NCI-H524 (cell line): ENCODE data around the gene TUSC7.

ENCODE experiments used
- DNase-seq, 2 experiments: peaks; one replicate each; lab custom pipeline; 2025; lab: John Stamatoyannopoulos, UW

Gene TUSC7

DNA sequence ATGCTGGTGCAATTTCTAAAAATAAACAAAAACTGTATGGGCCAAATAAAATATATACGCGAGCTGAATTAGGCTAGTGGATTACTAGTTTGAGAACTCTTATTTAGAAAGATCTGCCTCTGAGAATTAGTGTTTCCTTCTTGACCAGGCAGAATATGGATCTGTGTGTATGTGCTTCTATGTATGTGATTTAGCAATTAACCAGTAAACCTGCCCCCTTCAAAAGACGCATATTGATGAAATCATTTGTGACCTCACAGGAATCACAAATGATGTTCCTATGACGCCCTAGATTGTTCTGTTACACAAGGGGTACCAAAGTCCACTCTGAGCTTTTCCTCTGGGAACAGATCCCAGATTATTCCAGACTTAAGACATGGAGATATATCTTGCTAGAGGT is at the start of gene TUSC7:
Gene TUSC7, plus strand, starts transcription at position 301 of the 400 bp plus-strand sequence.
- no peak for DNase-seq

GRCh38 chr3:116661196-116661595 is 48.4 kb upstream of the TUSC7 start:
- no peak for DNase-seq

- DNase-seq, result peak; percentile 20 to 59
Measured at GRCh38 chr3:116663161-116664110, 46.1 kb upstream of the TUSC7 start.

DNA sequence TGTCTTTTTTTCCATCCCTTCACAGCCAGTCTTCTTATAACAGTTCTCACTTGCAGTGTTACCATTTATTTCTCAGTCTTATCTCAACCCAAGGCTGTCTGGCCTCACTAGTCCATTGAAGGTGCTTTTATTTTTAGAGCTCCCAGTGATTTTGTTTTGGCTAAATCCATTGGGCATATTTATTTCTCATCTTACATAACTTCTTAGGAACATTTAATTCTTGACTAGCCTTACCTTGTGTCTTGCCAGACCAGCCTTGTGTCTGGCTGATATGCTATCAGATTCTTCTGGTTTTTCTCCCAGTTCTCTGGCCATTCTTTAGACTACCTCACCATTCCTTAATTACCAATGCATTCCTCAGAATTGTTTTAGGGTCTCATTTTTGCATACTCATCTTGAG is 42.3 kb upstream of the TUSC7 start:
- DNase-seq, result no peak

DNA sequence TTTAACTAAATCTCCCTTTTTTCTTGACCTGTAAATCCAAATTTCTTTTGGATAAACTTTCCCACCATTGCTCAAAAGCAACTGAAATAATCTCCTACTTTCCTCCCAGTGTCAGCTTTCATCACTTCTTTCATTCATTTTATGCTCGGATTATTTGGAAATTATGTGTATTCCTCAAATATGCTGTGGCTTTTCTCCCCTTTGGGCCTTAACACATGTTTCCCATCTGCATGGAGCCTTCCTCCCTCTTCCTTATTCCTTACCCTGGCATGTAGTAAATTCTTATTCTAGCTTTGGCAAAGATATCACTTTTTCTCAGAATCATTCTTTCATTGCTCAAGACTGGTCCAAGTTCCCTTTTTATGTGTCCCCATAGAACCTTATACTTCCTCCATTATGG is 41.8 kb upstream of the TUSC7 start:
- DNase-seq, result no peak

DNA sequence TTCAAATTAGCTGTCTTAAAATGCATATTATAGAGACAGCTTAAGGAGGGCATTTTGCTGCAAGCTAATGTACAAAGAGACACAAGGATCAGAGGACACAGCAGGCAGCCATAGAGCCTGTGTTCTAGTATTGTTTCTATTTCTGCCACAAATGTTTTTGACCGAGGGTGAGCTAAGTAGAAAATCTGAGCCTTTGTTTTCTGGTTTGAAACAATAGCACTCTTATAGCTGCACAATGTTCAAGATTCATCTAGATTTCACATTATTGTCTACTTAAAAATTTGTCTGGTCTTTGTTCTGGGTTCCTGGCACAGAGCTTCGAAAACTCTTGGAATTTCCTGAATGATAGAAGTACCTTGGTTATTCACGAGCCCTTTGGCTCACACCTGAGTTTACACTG is 40.0 kb upstream of the TUSC7 start:
- DNase-seq, result no peak

DNA sequence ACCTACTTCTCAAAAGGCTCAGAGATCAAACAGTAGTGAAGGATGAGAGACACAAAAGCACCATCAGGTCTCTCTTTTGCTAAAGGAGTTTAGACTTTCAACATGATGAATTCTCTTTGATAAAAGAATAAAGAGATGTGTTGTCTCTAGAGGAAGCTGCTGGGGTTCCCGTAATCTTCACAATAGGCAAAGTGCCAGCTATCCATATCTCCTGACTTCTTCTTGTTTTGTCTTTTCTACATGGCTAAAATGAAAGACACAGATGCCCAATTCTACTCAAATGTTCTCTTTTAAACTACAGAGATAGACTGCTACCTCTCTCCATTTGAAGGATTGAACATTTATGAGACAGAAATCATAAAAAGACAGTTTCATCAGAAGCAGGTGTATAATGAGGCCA is 38.4 kb upstream of the TUSC7 start:
- no peak for DNase-seq

DNA sequence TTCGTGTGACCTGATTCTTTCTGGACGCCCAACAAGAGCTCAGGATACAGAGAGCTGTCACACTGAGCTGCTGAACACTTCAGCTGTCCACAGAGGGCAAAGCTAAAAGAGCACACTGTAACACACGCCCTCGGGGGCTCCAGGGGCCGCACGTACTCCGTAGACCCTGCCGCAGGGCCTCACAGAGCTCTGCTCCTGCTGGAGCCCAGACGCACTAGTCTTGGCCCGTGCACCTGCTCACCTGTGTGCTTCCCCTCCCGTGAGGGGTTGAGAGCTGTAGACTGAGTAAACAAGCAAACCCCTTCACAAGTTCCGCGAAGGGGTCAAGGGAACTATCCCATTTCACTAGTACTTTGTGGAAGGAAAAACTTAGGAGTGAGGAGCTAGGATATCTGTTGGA is 30.7 kb upstream of the TUSC7 start:
- DNase-seq, result no peak

DNA sequence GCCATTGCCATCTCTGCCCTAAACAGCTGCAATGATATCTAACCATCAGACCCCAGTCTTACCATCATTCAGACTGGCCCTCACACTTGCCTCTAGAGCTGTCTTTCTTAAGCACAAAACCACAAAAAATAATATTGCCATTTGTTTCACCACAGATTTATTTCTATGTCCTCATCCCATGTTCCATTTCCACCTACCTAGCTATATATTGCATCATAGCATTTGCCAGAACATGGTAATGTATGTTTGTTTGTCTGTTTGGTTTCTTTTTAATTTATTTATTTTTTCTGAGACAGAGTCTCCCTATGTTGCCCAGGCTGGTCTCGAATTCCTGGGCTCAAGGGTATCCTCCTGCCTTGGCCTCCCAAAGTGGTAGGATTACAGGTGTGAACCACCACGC is 18.5 kb upstream of the TUSC7 start:
- no peak for DNase-seq

DNA sequence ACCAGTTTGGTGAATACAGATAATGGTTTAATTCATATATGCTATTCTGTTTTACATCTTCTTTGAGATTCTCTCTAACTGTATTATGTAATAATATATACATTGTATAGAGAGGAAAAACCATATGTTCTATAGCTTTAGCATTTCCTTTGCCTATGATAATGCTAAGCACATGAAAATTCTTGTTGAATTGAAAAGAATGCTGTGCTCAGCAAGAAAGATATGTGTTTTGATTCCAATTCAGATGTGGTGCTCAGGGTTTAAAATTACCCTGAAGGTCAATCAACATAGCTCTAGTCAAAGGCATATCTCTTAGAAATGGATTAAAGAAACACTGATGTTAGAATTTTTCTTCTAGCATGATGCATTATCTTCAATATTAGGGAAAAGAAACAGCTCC is 8.5 kb upstream of the TUSC7 start:
- DNase-seq, result no peak

GRCh38 chr3:116702334-116702733 is 7.2 kb upstream of the TUSC7 start:
- no peak for DNase-seq

DNA sequence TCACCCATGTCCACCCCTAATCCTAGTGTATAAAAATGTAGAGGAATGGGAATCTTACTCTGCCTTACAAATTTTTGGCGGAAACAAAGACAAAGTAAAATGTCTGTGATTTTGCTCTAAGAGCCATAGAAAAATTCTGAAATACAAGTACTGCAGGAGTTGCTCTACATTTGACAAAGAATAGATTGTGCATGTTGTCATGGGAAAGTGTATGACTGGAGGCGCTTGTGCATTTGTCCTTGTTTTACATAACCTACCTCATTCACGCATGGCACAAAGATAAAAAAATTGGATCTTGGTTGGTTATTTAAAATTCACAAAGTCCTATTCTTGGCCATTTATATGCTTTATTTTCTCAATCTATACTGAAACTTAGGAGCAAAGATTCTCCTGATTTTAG is 2.0 kb upstream of the TUSC7 start:
- no peak for DNase-seq

- peak in 1 of 2 experiments; percentile 77 for DNase-seq
Measured at GRCh38 chr3:116716490-116716889, 6.9 kb downstream of the TUSC7 start.

DNA sequence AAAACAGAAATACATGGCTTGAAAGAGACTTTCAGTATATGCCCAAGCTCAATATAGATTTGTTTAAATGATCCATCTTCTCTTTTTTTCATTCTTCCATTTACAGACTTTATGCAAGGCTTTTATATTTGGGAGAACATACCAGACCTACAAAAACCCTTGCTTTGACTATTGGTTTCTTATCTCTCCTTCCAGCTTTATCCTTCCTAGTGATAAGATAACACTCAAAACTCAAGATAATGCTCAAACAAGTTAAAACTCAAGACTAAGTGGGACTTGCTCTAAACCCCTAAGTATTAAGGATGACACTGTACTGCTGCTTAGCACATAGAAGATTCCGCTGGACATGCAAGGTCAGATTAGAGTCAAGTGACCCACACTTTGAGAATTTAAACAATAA is 8.0 kb downstream of the TUSC7 start:
- no peak for DNase-seq

GRCh38 chr3:116728454-116728853 is 18.9 kb downstream of the TUSC7 start:
- DNase-seq, result no peak

DNA sequence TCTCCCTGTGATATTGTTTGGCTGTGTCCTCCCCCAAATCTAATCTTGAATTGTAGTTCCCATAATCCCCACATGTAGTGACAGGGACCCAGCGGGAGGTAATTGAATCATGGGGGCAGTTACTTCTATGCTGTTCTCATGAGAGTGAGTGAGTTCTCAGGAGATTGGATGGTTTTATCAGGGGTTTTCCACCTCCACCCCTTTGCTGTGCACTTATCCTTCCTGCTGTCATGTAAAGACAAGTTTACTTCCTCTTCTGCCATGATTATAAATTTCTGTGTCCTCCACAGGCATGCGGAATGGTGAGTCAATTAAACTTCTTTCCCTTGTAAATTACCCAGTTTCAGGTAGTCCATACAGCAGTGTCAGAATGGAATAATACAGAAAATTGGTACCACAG is 24.7 kb downstream of the TUSC7 start:
- no peak for DNase-seq

- no peak for DNase-seq
Measured at GRCh38 chr3:116739678-116740077, 30.1 kb downstream of the TUSC7 start.

- no peak for DNase-seq
Measured at GRCh38 chr3:116740293-116740692, 30.7 kb downstream of the TUSC7 start.

- no peak for DNase-seq
Measured at GRCh38 chr3:116741467-116741866, 31.9 kb downstream of the TUSC7 start.

DNA sequence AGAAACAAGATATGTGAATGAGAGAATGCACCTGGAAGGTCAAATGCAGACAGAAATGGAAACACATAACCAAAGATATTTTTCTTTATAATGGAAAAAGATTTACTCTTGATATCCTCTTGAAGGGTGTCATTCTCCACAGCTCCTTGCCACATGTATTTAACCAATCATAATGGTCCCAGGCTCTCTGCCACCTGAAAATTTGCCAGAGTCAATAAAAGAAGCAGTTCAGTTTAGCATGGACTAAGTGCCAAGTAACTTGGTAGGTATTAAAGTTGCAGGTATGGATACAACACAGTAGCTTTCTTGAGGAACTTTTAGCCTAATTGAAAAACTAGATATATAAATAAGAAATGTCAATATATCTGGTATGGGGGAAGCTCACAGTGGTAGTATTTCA is 33.5 kb downstream of the TUSC7 start:
- DNase-seq, result no peak

DNA sequence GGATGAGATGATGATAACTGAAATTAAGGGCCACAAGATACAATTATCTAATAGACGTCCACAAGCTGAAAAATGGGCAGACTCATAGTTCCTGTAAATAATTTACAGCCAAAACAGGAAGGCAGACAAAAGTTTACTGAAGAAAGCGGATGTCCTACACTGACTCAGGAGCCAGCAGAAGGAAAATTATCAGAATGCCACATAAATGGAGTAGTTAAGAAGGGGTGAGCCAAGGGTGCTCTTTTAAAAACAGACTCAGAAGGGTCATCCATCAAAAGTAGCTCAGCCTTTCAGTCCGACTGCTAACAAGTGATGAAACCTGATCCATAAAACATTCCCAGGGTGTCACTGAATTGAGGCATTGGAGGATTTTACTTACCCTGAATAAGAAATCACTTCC is 39.8 kb downstream of the TUSC7 start:
- peak in 1 of 2 experiments; percentile 70 for DNase-seq

DNA sequence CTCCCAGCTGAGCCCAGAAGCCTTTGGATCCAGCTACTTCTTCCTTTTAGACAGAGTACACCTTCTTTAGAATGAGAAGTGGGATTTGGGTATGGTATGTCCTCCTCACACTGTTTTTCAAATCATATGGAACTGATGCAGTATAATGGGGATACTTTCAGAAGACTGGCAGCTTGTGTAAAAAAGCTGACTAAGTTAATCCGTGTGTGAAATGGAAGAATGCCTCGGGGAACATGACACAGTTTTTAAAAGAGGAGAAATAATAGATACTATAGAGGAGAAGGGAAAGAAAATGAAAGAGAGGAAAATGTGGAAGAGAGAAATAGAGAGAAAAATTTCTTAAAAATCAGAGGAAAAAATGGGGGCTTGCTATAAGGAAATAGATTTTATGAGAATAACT is 47.7 kb downstream of the TUSC7 start:
- peak; percentile 49 to 54 for DNase-seq

GRCh38 chr3:116759316-116759715 is 49.7 kb downstream of the TUSC7 start:
- no peak for DNase-seq
